Panc1 (cell line): ENCODE data around the gene ALX3. TPM values are rescaled to one million over a fixed set of nuclear protein-coding genes. Genes with fewer than 3 reads are reported as not detected.

ENCODE experiments used
- ATAC-seq: fragments of 200-7000 bp; cut with Tn5 transposase; 2 replicates; pipeline ENCODE4 v1.9.1; 2020; ENCODE audit warnings: mild to moderate bottlenecking, moderate library complexity
- BruUV-seq: library from RNA; stranded (reverse); fragments of 400-500 nt; replicated peaks from 2 replicates; lab custom pipeline; 2021; lab: Mats Ljungman, UMichigan
- CTCF ChIA-PET: fragments of 300-600 bp; sonication (Branson Sonifier 250); formaldehyde crosslinking; loops from one replicate; lab custom pipeline; 2022; ENCODE audit warnings: antibody characterized with exemption; lab: Charles Lee
- POLR2A ChIA-PET: fragments of 300-600 bp; sonication (Branson Sonifier 250); formaldehyde crosslinking; loops from one replicate; lab custom pipeline; 2022; ENCODE audit warnings: antibody characterized with exemption; lab: Charles Lee
- DNase-seq: peaks from one replicate; pipeline ENCODE4 v3.0.0-alpha.2; 2010; ENCODE audit warnings: low read depth, low spot score
- H3K27ac ChIP-seq: 2 replicates; pipeline ENCODE4 v1.5.1; 2011; ENCODE audit warnings: mild to moderate bottlenecking, low read length, inconsistent platforms
- H3K27me3 ChIP-seq: fragments of 200-500 bp; sonication (Bioruptor generic); 2 replicates; pipeline ENCODE4 v1.6.0; 2014; ENCODE audit warnings: low read length, inconsistent platforms; ENCODE audit not compliant: control insufficient read depth, insufficient read depth
- H3K36me3 ChIP-seq: fragments of 200-500 bp; sonication (Bioruptor generic); 2 replicates; pipeline ENCODE4 v1.5.1; 2014; ENCODE audit warnings: inconsistent platforms, mild to moderate bottlenecking, low read length, moderate library complexity; ENCODE audit not compliant: control insufficient read depth, insufficient read depth
- H3K4me1 ChIP-seq: 2 replicates; pipeline ENCODE4 v1.5.1; 2011; ENCODE audit warnings: inconsistent platforms, mild to moderate bottlenecking, low read length, moderate library complexity; ENCODE audit not compliant: control insufficient read depth, insufficient read depth
- H3K4me3 ChIP-seq, 2 experiments: 2 replicates each; pipeline ENCODE4 v1.5.1; 2011 to 2012; ENCODE audit warnings: low read depth in 2 of 2, low read length in 2 of 2, mild to moderate bottlenecking in 2 of 2, inconsistent platforms in 1 of 2, moderate library complexity in 1 of 2
- H3K9me3 ChIP-seq: fragments of 200-500 bp; sonication (Bioruptor generic); 2 replicates; pipeline ENCODE4 v1.5.1; 2014; ENCODE audit warnings: low read depth, mild to moderate bottlenecking, inconsistent platforms, low read length, moderate library complexity; ENCODE audit not compliant: control insufficient read depth, insufficient read depth
- CTCF ChIP-seq: fragments of 450-650 bp; IDR thresholded peaks from 2 replicates; pipeline ENCODE4 v1.5.1; 2017; ENCODE audit warnings: mild to moderate bottlenecking
- POLR2AphosphoS5 ChIP-seq: IDR thresholded peaks from 2 replicates; pipeline ENCODE4 v1.6.1; 2012; ENCODE audit warnings: mild to moderate bottlenecking, low read depth, low read length, moderate library complexity
- REST ChIP-seq, 2 experiments: IDR thresholded peaks; 2 replicates each; pipeline ENCODE4 v1.6.1; 2011 to 2012; ENCODE audit warnings: low read depth in 2 of 2, control low read depth in 1 of 2, low read length in 1 of 2, mild to moderate bottlenecking in 1 of 2, moderate library complexity in 1 of 2; ENCODE audit not compliant: insufficient read depth in 1 of 2
- SIN3A ChIP-seq: IDR thresholded peaks from 2 replicates; pipeline ENCODE4 v1.6.1; 2012; ENCODE audit warnings: low read depth, mild to moderate bottlenecking, low read length, moderate library complexity, borderline replicate concordance; ENCODE audit not compliant: insufficient read depth
- TCF7L2 ChIP-seq: IDR thresholded peaks from 2 replicates; pipeline ENCODE4 v1.6.1; 2011; ENCODE audit warnings: mild to moderate bottlenecking, low read depth, low read length, inconsistent platforms
- in situ Hi-C: cut with HindIII; loops from 2 replicates; pipeline ENCODE4 v1.10.0; 2016; ENCODE audit warnings: low sequenced_read_pairs, low pct_unique_long_range_greater_than_20kb
- intact Hi-C: fragments of 100-400 bp; cut with micrococcal nuclease; formaldehyde crosslinking; loops from one replicate; pipeline ENCODE4 v1.10.0; 2022; ENCODE audit not compliant: unreplicated experiment
- total RNA-seq: library from RNA; stranded (reverse); gene quantifications from one replicate; pipeline ENCODE4 v1.2.1, GENCODE V29; 2021; ENCODE audit not compliant: unreplicated experiment

ALX3 gene
- total RNA-seq, 1 experiment from 2014 or later = not detected

DNA sequence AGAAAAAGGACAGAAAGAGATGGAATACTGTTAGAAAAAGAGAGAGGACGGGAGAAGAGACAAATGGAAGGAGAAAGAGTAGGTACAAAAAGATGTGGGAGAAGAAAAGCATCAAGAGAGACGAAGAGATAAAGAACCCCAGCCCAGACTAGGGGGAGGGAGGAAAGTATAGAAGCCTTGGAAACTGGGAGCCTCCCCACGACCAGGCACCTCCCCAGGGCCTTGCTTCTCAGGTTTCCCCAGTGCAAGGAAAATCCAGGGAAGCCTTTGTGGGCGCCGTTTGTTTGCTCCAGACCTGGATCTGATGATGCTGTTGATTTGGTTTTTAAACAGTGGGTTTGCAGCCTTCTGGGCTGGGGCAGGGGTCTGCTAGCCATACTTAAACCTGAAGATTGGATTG is 15.2 kb upstream of the ALX3 start:
- DNase-seq = no peak
- Histone ChIP-seq H3K27ac (no peak overlapping the region), H3K4me1 (no peaks in the 10 kb centered on the region), H3K4me3 (no peak overlapping the region), H3K27me3 (peaks cover 9% of the 10 kb centered on the region), H3K9me3 (no peaks in the 10 kb centered on the region), H3K36me3 (no peaks in the 10 kb centered on the region)
- TF ChIP-seq TCF7L2 = no peak
- in situ Hi-C loops (no loop called here), intact Hi-C loops (no loop called here)
- ATAC-seq = no peak
- no TSS peak for BruUV-seq
- ChIA-PET POLR2A (no interaction called here), CTCF (no interaction called here)

DNA sequence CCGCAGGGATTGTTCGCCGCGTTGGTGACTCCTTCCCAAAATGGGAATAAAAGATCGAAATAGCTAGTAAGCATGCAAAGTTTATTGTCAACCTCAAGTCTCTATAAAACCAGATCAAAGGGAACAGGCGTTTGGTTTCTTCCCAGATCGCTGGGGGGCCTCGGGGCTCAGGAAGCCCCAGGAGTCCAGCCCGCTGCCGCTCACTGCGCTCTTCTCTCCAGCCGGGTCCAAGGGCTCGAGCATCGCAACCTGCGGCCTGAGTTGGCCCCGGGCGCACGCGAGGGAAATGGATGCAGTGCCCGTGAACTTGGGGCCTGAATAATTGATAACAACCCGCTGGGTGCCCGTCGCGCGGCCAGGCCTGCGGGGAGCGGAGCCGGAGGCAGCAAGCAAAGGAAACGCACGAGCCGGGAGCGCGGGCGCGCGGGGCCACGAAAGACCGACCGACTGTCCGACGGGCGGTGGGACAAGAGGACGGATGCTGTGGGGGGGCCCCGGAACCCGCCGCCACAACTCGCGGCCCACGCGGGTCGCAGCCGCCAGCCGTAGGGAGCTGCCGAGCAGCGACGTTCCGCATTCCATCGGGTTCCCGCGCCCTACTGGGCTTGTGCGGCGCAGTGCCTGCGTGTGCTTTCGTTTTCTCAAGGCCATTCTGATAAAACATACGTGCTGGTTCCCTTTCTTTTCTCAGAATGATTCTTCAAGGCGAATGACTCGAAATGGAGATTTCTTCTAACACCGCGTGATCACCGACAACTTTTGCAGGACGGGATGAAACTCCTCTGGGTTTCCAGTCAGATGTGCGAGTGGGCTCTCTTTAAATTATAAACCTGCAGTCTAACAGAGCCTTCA is 14.0 kb upstream of the ALX3 start:
- Histone ChIP-seq H3K9me3 (no peaks in the 10 kb centered on the region), H3K36me3 (no peaks in the 10 kb centered on the region), H3K4me1 (no peaks in the 10 kb centered on the region), H3K27me3 (peaks cover 9% of the 10 kb centered on the region), H3K4me3 (peak overlapping the region; percentile 37 to 50), H3K27ac (no peak overlapping the region)
- intact Hi-C loops (no loop called here), in situ Hi-C loops (no loop called here)
- POLR2A ChIA-PET = no interaction called here
- ATAC-seq (0 out of 2 replicates have a peak, but pooled peaks have one; percentile 57), DNase-seq (no peak)
- CTCF ChIA-PET = no interaction called here
- BruUV-seq = no TSS peak
- TF ChIP-seq REST (IDR thresholded peaks at IDR 0.05; ENCODE audit: insufficient read depth in 1 of 2, low read depth in 2 of 2, low read length in 1 of 2) = no peak
- no peak for TF ChIP-seq CTCF
- no peak for TF ChIP-seq POLR2AphosphoS5
- TF ChIP-seq SIN3A = no peak
- TF ChIP-seq TCF7L2 = no peak

DNA sequence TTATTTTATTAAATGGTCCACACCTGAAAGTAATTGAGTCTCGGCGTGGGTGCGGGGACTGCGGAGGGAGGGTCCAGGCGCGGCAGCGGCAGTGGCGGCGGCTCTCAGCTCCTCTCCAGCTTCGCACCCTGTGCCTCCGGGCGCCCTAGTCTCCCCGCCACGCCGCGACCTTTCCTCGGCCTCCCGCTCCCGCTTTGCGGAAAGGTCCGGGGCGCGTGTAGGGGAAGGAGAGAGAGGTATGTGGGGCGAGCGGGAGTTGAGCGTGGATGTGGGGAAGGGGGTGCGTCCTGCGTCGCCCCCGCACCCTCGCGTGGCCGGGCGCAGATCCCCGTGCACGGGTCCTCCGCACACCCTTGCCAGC is 13.4 kb upstream of the ALX3 start:
- no peak for DNase-seq
- H3K36me3 ChIP-seq = no peaks in the 10 kb centered on the region
- CTCF ChIA-PET = no interaction called here
- no peak for TF ChIP-seq POLR2AphosphoS5
- no peak for TF ChIP-seq TCF7L2
- no peak for TF ChIP-seq REST (IDR thresholded peaks at IDR 0.05; ENCODE audit: insufficient read depth in 1 of 2, low read depth in 2 of 2, low read length in 1 of 2)
- TF ChIP-seq CTCF = no peak
- no peak for TF ChIP-seq SIN3A
- H3K4me1 ChIP-seq = no peaks in the 10 kb centered on the region
- no TSS peak for BruUV-seq
- ATAC-seq = no peak
- POLR2A ChIA-PET = no interaction called here
- H3K27ac ChIP-seq = no peak overlapping the region
- intact Hi-C loops (no loop called here), in situ Hi-C loops (no loop called here)
- peak overlapping the region; percentile 37 to 50 for H3K4me3 ChIP-seq
- H3K27me3 ChIP-seq = peaks cover 9% of the 10 kb centered on the region
- no peaks in the 10 kb centered on the region for H3K9me3 ChIP-seq
